Keratinocyte (primary cell): ENCODE data around the gene EFCAB6. TPM values are rescaled to one million over a fixed set of nuclear protein-coding genes. Genes with fewer than 3 reads are reported as not detected.

Experiments used
- DNase-seq: peaks from one replicate; pipeline ENCODE4 v3.0.0-alpha.2; 2011; ENCODE audit warnings: low read depth, missing footprints, low spot score
- FAIRE-seq: peaks from 2 replicates; lab custom pipeline; 2011; peaks lifted over from hg19 to GRCh38; lab: Jason Lieb, UNC
- H2AFZ ChIP-seq: 2 replicates; pipeline ENCODE4 v1.6.0; 2012; ENCODE audit warnings: low read length, control low read depth, inconsistent platforms; ENCODE audit not compliant: control insufficient read depth
- H3K27ac ChIP-seq: 2 replicates; pipeline ENCODE4 v1.5.1; 2011; ENCODE audit warnings: low read length; ENCODE audit not compliant: control insufficient read depth, insufficient read depth
- H3K27me3 ChIP-seq: 3 replicates; pipeline ENCODE4 v1.6.0; 2011; ENCODE audit warnings: low read length; ENCODE audit not compliant: control insufficient read depth, insufficient read depth; ENCODE audit errors: extremely low read depth
- H3K36me3 ChIP-seq, 2 experiments: 2 replicates in 1 of 2; 3 replicates in 1 of 2; pipeline ENCODE4 v1.5.1; 2011; ENCODE audit warnings: low read length in 2 of 2, mild to moderate bottlenecking in 1 of 2; ENCODE audit not compliant: control insufficient read depth in 2 of 2, insufficient read depth in 2 of 2; ENCODE audit errors: extremely low read depth in 1 of 2
- H3K4me1 ChIP-seq: 3 replicates; pipeline ENCODE4 v1.5.1; 2011; ENCODE audit warnings: low read length; ENCODE audit not compliant: control insufficient read depth, insufficient read depth; ENCODE audit errors: extremely low read depth
- H3K4me2 ChIP-seq: 3 replicates; pipeline ENCODE4 v1.6.0; 2011; ENCODE audit warnings: low read depth, low read length; ENCODE audit not compliant: control insufficient read depth, insufficient read depth; ENCODE audit errors: extremely low read depth
- H3K4me3 ChIP-seq, 3 experiments: fragments of 200-600 bp in 1 of 3; sonication (generic) in 1 of 3; 2 replicates in 2 of 3; 3 replicates in 1 of 3; pipeline ENCODE4 v1.5.1; 2011 to 2016; ENCODE audit warnings: low read length in 3 of 3, mild to moderate bottlenecking in 3 of 3, control low read depth in 2 of 3, inconsistent platforms in 1 of 3, low read depth in 1 of 3, mixed read lengths in 1 of 3, mixed run types in 1 of 3, moderate library complexity in 1 of 3; ENCODE audit not compliant: control insufficient read depth in 2 of 3, insufficient read depth in 2 of 3; ENCODE audit errors: extremely low read depth in 1 of 3
- H3K79me2 ChIP-seq: 2 replicates; pipeline ENCODE4 v1.6.0; 2012; ENCODE audit warnings: low read length; ENCODE audit not compliant: control insufficient read depth, insufficient read depth
- H3K9ac ChIP-seq: 3 replicates; pipeline ENCODE4 v1.6.0; 2011; ENCODE audit warnings: low read length; ENCODE audit not compliant: control insufficient read depth, insufficient read depth; ENCODE audit errors: extremely low read depth
- H3K9me1 ChIP-seq: 3 replicates; pipeline ENCODE4 v1.6.0; 2011; ENCODE audit warnings: low read length; ENCODE audit not compliant: control insufficient read depth, insufficient read depth; ENCODE audit errors: extremely low read depth
- H3K9me3 ChIP-seq: 2 replicates; pipeline ENCODE4 v1.5.1; 2012; ENCODE audit warnings: low read depth, low read length; ENCODE audit not compliant: control insufficient read depth
- H4K20me1 ChIP-seq: 3 replicates; pipeline ENCODE4 v1.6.0; 2011; ENCODE audit warnings: low read length; ENCODE audit not compliant: control insufficient read depth, insufficient read depth; ENCODE audit errors: extremely low read depth
- EZH2 ChIP-seq: IDR thresholded peaks from one replicate; pipeline ENCODE4 v1.6.1; 2012; ENCODE audit warnings: inconsistent platforms, mild to moderate bottlenecking, low read length, moderate library complexity
- dilution Hi-C: fragments of 300-500 bp; cut with MboI; formaldehyde crosslinking; loops from one replicate; pipeline ENCODE4 v1.7.0; 2020; ENCODE audit warnings: low sequenced_read_pairs; ENCODE audit not compliant: extremely low pct_ligation_motif_present
- polyA plus RNA-seq, 5 experiments: library from polyadenylated mRNA; depleted of rRNA in 3 of 5; stranded (reverse) in 3 of 5; stranded (forward) in 1 of 5; unstranded in 1 of 5; fragments of >200 nt; gene quantifications; 1 replicate in 1 of 5; 2 replicates in 3 of 5; 3 replicates in 1 of 5; pipeline versions ENCODE4 v1.2.1 to v1.2.3, GENCODE V29; 2011 to 2012; ENCODE audit warnings: missing spikeins in 2 of 5, low read depth in 1 of 5, low replicate concordance in 1 of 5
- TF ChIP-seq, protein P1 (sequence below), 3 experiments: IDR thresholded peaks in 1 of 3; conservative IDR thresholded peaks in 1 of 3; optimal IDR thresholded peaks in 1 of 3; 2 replicates in 2 of 3; 3 replicates in 1 of 3; pipeline versions ENCODE3 to v1.5.1; 2011; ENCODE audit warnings: low read length in 3 of 3, mild to moderate bottlenecking in 3 of 3, moderate library complexity in 2 of 3, control low read depth in 1 of 3, inconsistent platforms in 1 of 3; ENCODE audit not compliant: insufficient read depth in 2 of 3; ENCODE audit errors: extremely low read depth in 1 of 3

The EFCAB6 gene
- polyA plus RNA-seq, 1 donor (not counting 4 experiments of a cell fraction or from before 2014, with no cell fraction given): 0.18 TPM

DNA sequence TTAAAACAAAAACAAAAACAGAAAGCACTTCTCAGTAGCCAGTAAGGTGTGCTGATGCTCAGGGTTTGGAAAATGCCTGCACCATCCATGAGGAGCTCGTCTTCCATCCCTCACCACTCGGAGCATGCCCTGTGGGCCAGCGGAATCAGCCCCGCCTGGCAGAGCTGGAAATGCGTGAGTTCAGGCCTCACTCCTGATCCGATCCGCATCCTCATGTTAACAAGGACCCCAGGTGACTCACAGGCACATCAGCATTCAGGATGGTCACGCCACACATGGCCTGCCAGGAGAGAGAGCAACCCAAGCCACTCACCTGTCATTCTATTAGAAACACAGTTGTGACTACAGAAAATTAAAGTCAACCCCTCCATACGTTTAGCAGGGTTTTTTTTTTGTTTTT is 211.8 kb downstream of the EFCAB6 start:
- Histone ChIP-seq H3K27me3 (no peaks in the 10 kb centered on the region), H3K79me2 (no peaks in the 10 kb centered on the region), H3K4me1 (no peaks in the 10 kb centered on the region), H3K27ac (no peak overlapping the region), H4K20me1 (no peaks in the 10 kb centered on the region), H3K4me3 (no peak overlapping the region), H3K9ac (no peak overlapping the region), H2AFZ (no peak overlapping the region), H3K4me2 (no peak overlapping the region), H3K9me1 (no peaks in the 10 kb centered on the region), H3K36me3 (no peaks in the 10 kb centered on the region), H3K9me3 (no peaks in the 10 kb centered on the region)
- dilution Hi-C loops: no loop called here
- FAIRE-seq (no peak), DNase-seq (no peak)
- TF ChIP-seq, protein P1, sequence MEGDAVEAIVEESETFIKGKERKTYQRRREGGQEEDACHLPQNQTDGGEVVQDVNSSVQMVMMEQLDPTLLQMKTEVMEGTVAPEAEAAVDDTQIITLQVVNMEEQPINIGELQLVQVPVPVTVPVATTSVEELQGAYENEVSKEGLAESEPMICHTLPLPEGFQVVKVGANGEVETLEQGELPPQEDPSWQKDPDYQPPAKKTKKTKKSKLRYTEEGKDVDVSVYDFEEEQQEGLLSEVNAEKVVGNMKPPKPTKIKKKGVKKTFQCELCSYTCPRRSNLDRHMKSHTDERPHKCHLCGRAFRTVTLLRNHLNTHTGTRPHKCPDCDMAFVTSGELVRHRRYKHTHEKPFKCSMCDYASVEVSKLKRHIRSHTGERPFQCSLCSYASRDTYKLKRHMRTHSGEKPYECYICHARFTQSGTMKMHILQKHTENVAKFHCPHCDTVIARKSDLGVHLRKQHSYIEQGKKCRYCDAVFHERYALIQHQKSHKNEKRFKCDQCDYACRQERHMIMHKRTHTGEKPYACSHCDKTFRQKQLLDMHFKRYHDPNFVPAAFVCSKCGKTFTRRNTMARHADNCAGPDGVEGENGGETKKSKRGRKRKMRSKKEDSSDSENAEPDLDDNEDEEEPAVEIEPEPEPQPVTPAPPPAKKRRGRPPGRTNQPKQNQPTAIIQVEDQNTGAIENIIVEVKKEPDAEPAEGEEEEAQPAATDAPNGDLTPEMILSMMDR (optimal IDR thresholded peaks at IDR 0.05 in 1 of 3, IDR thresholded peaks at IDR 0.05 in 1 of 3, conservative IDR thresholded peaks at IDR 0.05 in 1 of 3; ENCODE audit: extremely low read depth in 1 of 3, insufficient read depth in 2 of 3, low read length in 3 of 3): no peak
- TF ChIP-seq EZH2: no peak

- no peak for DNase-seq
- Histone ChIP-seq H3K4me3 (no peak overlapping the region), H3K27ac (no peak overlapping the region), H3K36me3 (no peaks in the 10 kb centered on the region), H3K9me3 (no peaks in the 10 kb centered on the region), H3K4me2 (no peak overlapping the region), H3K9me1 (no peaks in the 10 kb centered on the region), H3K79me2 (no peaks in the 10 kb centered on the region), H4K20me1 (no peaks in the 10 kb centered on the region), H2AFZ (no peak overlapping the region), H3K9ac (no peak overlapping the region), H3K4me1 (no peaks in the 10 kb centered on the region), H3K27me3 (no peaks in the 10 kb centered on the region)
- dilution Hi-C loops: no loop called here
- no peak for TF ChIP-seq EZH2
- TF ChIP-seq, protein P1 (optimal IDR thresholded peaks at IDR 0.05 in 1 of 3, IDR thresholded peaks at IDR 0.05 in 1 of 3, conservative IDR thresholded peaks at IDR 0.05 in 1 of 3; ENCODE audit: extremely low read depth in 1 of 3, insufficient read depth in 2 of 3, low read length in 3 of 3): no peak
- no peak for FAIRE-seq
Measured at GRCh38 chr22:43592476-43592875, 219.6 kb downstream of the EFCAB6 start.
